Neural progenitor cell (in vitro differentiated cells): ENCODE results near the gene DDIT3. TPM values are rescaled to one million over a fixed set of nuclear protein-coding genes. Genes with fewer than 3 reads are reported as not detected.

ENCODE experiments used
- DNase-seq: peaks from one replicate; pipeline ENCODE4 v3.0.0-alpha.2; 2016; ENCODE audit warnings: low spot score
- H2AFZ ChIP-seq: fragments of 200-600 bp; sonication (generic); replicated peaks from 2 replicates; pipeline ENCODE4 v1.6.1; 2016; ENCODE audit warnings: antibody characterized with exemption
- H3F3A ChIP-seq: fragments of 200-600 bp; sonication (generic); 2 replicates; pipeline ENCODE4 v1.6.1; 2016; ENCODE audit warnings: antibody characterized with exemption, low read depth
- H3K27ac ChIP-seq: fragments of 200-600 bp; sonication (generic); 2 replicates; pipeline ENCODE4 v1.5.1; 2016; ENCODE audit warnings: mild to moderate bottlenecking
- H3K27me3 ChIP-seq: fragments of 200-600 bp; sonication (generic); 2 replicates; pipeline ENCODE4 v1.6.1; 2016; ENCODE audit warnings: mild to moderate bottlenecking, moderate library complexity
- H3K36me3 ChIP-seq: fragments of 200-600 bp; sonication (generic); 2 replicates; pipeline ENCODE4 v1.5.1; 2016
- H3K4me1 ChIP-seq: fragments of 200-600 bp; sonication (generic); 2 replicates; pipeline ENCODE4 v1.6.1; 2016; ENCODE audit warnings: mixed run types
- H3K4me2 ChIP-seq: fragments of 200-600 bp; sonication (generic); 2 replicates; pipeline ENCODE4 v1.6.1; 2016
- H3K4me3 ChIP-seq: fragments of 200-600 bp; sonication (generic); 2 replicates; pipeline ENCODE4 v1.5.1; 2016
- H3K79me2 ChIP-seq: fragments of 200-600 bp; sonication (generic); 2 replicates; pipeline ENCODE4 v1.6.1; 2016; ENCODE audit warnings: low read depth
- H3K9ac ChIP-seq: fragments of 200-600 bp; sonication (generic); 2 replicates; pipeline ENCODE4 v1.6.1; 2016
- H3K9me3 ChIP-seq: fragments of 200-600 bp; sonication (generic); 2 replicates; pipeline ENCODE4 v1.5.1; 2016; ENCODE audit warnings: low read depth
- H4K20me1 ChIP-seq: fragments of 200-600 bp; sonication (generic); 2 replicates; pipeline ENCODE4 v1.6.1; 2016; ENCODE audit warnings: low read depth
- H3K27ac Mint-ChIP-seq: 3 replicates; pipeline ENCODE4 v1.8.0; 2021; ENCODE audit warnings: mixed read lengths
- H3K27me3 Mint-ChIP-seq: 2 replicates; pipeline ENCODE4 v1.8.0; 2022; ENCODE audit warnings: low read depth, mild to moderate bottlenecking, inconsistent platforms, moderate library complexity, mixed read lengths; ENCODE audit not compliant: insufficient read depth
- H3K36me3 Mint-ChIP-seq: 3 replicates; pipeline ENCODE4 v1.8.0; 2021; ENCODE audit warnings: mixed read lengths
- H3K4me1 Mint-ChIP-seq: 3 replicates; pipeline ENCODE4 v1.8.0; 2021; ENCODE audit warnings: mixed read lengths
- H3K4me3 Mint-ChIP-seq: 3 replicates; pipeline ENCODE4 v1.8.0; 2021; ENCODE audit warnings: mild to moderate bottlenecking, moderate library complexity, mixed read lengths
- H3K9me3 Mint-ChIP-seq: 3 replicates; pipeline ENCODE4 v1.8.0; 2020; ENCODE audit warnings: mixed read lengths
- EZH2 ChIP-seq: fragments of 200-600 bp; sonication (generic); IDR thresholded peaks from 2 replicates; pipeline ENCODE4 v1.6.1; 2017; ENCODE audit warnings: antibody characterized with exemption, mild to moderate bottlenecking, moderate library complexity
- EZH2phosphoT487 ChIP-seq: fragments of 200-600 bp; sonication (generic); IDR thresholded peaks from 2 replicates; pipeline ENCODE4 v1.6.1; 2017; ENCODE audit warnings: antibody characterized with exemption
- total RNA-seq: library from RNA; depleted of rRNA; stranded (reverse); fragments of >200 nt; gene quantifications from 2 replicates; pipeline ENCODE4 v1.2.3, GENCODE V29; 2015; ENCODE audit warnings: low replicate concordance
- TF ChIP-seq, protein P1 (sequence below): fragments of 200-600 bp; sonication (generic); IDR thresholded peaks from 2 replicates; pipeline ENCODE4 v1.5.1; 2017; ENCODE audit warnings: antibody characterized with exemption, mild to moderate bottlenecking

The DDIT3 gene
- total RNA-seq, 1 donor from 2014 or later = 2.3 TPM

DNA sequence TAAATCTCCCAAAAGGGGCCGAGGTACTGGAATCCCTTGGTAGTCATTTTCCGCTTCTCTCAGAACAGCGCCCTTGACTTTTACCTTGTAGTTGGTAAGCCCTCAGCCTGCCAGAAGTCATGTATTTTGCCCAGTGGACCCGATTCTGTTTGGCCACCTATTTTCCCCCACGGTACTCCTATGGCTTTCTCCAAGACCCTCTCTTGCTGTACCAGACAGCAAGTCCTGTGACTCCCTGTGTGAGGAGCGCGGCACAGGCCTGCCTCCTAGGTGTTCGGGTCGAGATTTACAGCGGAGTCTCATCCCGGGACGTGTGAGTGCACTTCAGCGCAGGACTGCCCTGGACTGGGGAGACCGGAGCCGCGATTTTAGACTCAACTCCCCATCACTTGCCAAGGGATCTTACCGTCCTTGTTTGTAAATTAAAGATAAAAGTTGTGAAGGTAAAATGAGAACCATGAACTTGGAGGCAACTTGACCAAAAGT is 1.3 kb upstream of the DDIT3 start:
- no peaks in the 10 kb centered on the region for H3K9me3 ChIP-seq
- H3K4me3 ChIP-seq = peak overlapping the region; percentile 87
- peak; percentile 78 for DNase-seq
- Mint-ChIP-seq H3K4me1 (peaks cover 53% of the 10 kb centered on the region), H3K36me3 (peaks cover 18% of the 10 kb centered on the region), H3K4me3 (peak overlapping the region; percentile 98), H3K27ac (peak overlapping the region; percentile 87), H3K9me3 (no peaks in the 10 kb centered on the region), H3K27me3 (peaks cover 15% of the 10 kb centered on the region)
- H3K27me3 ChIP-seq = no peaks in the 10 kb centered on the region
- no peaks in the 10 kb centered on the region for H3K36me3 ChIP-seq
- H3K4me1 ChIP-seq = peaks cover 33% of the 10 kb centered on the region
- H3F3A ChIP-seq = peaks cover 64% of the 10 kb centered on the region
- peaks cover 24% of the 10 kb centered on the region for H3K79me2 ChIP-seq
- peak overlapping the region; percentile 73 for H3K27ac ChIP-seq
- no peak overlapping the region for H2AFZ ChIP-seq
- peaks cover 53% of the 10 kb centered on the region for H4K20me1 ChIP-seq
- TF ChIP-seq, protein P1, sequence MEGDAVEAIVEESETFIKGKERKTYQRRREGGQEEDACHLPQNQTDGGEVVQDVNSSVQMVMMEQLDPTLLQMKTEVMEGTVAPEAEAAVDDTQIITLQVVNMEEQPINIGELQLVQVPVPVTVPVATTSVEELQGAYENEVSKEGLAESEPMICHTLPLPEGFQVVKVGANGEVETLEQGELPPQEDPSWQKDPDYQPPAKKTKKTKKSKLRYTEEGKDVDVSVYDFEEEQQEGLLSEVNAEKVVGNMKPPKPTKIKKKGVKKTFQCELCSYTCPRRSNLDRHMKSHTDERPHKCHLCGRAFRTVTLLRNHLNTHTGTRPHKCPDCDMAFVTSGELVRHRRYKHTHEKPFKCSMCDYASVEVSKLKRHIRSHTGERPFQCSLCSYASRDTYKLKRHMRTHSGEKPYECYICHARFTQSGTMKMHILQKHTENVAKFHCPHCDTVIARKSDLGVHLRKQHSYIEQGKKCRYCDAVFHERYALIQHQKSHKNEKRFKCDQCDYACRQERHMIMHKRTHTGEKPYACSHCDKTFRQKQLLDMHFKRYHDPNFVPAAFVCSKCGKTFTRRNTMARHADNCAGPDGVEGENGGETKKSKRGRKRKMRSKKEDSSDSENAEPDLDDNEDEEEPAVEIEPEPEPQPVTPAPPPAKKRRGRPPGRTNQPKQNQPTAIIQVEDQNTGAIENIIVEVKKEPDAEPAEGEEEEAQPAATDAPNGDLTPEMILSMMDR = peak; percentile 4
- TF ChIP-seq EZH2phosphoT487 (no peak), EZH2 (peak; percentile 6)
- no peak overlapping the region for H3K9ac ChIP-seq
- peak overlapping the region; percentile 64 for H3K4me2 ChIP-seq

DNA sequence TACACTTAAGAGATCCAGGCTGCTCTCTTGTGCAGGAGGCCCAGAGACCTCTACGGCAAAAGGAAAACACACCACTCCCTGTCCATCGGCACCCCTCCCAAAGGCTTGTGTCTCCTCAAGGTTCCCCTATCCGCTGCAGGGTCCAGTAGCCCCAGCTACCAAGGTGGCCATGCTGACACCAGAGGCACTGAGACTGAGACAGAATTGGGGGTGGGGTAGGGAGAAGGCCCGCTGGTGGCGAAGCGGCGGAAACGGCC is 590 bp downstream of the DDIT3 start:
- H3K79me2 ChIP-seq = peaks cover 24% of the 10 kb centered on the region

DNA sequence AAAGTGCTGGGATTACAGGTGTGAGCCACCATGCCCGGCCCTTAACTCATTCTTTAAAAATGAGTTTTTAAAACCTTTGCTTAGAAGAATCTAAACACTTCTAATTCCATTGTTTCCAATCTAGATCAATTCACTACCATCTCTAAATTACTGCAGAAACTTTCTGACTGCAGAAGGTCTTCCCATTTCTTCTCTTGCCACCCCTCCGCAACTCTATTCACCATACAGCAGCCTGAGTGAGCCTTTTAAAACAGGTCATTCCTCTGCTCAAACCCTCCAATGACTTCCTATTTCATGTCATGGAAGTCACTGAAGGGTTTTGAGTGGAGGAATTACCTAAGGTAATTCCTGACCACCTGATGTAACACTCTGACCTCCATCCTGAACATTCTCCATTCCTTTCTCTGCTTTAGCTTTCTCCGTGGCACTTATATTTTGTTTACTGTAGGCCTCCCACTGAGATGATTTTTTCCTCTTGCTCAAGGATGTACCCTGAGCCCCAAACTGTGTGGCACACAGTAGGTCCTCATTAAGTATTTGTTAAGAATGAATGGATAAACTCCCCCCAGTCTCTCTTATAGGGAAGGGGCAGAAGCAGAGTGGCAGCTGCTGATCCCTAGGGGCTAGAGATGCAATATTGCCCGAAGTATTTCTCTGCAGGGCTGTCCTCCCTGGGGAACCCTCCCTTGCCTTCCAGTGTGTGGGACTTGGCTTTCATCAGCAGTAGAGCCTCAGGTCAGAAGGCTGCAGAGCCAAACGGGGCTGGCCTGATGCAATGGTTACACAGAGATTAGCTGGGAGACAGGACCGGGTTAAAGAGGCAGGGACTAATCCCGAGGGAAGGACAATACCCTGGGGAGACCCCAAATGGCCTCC is 1.2 kb downstream of the DDIT3 start:
- TF ChIP-seq, protein P1 = no peak
- TF ChIP-seq EZH2phosphoT487 (no peak), EZH2 (no peak)
- Histone ChIP-seq H3K4me1 (peaks cover 29% of the 10 kb centered on the region), H3K4me2 (peak overlapping the region; percentile 81), H3K36me3 (peaks cover 3% of the 10 kb centered on the region), H3K9me3 (no peaks in the 10 kb centered on the region), H3K27ac (peak overlapping the region; percentile 74), H3F3A (peaks cover 56% of the 10 kb centered on the region), H3K4me3 (peak overlapping the region; percentile 59), H3K9ac (peak overlapping the region; percentile 48), H3K27me3 (no peaks in the 10 kb centered on the region), H2AFZ (no peak overlapping the region), H3K79me2 (peaks cover 19% of the 10 kb centered on the region), H4K20me1 (peaks cover 40% of the 10 kb centered on the region)
- peak; percentile 76 for DNase-seq
- Mint-ChIP-seq H3K27ac (peak overlapping the region; percentile 28), H3K36me3 (peaks cover 31% of the 10 kb centered on the region), H3K9me3 (no peaks in the 10 kb centered on the region), H3K4me3 (peak overlapping the region; percentile 98), H3K4me1 (peaks cover 40% of the 10 kb centered on the region), H3K27me3 (peaks cover 13% of the 10 kb centered on the region)

More for the DNA sequence above, 590 bp downstream of the DDIT3 start:
- Mint-ChIP-seq H3K36me3 (peaks cover 28% of the 10 kb centered on the region), H3K27me3 (peaks cover 13% of the 10 kb centered on the region), H3K27ac (peak overlapping the region; percentile 28), H3K4me3 (peak overlapping the region; percentile 98), H3K4me1 (peaks cover 45% of the 10 kb centered on the region), H3K9me3 (no peaks in the 10 kb centered on the region)
- peaks cover 44% of the 10 kb centered on the region for H4K20me1 ChIP-seq
- H3K27me3 ChIP-seq = no peaks in the 10 kb centered on the region
- H3K4me3 ChIP-seq = peak overlapping the region; percentile 59
- peak overlapping the region; percentile 48 for H3K9ac ChIP-seq
- H3F3A ChIP-seq = peaks cover 62% of the 10 kb centered on the region
- DNase-seq = peak; percentile 59
- H3K4me1 ChIP-seq = peaks cover 33% of the 10 kb centered on the region
- H3K9me3 ChIP-seq = no peaks in the 10 kb centered on the region
- H3K36me3 ChIP-seq = no peaks in the 10 kb centered on the region
- no peak overlapping the region for H2AFZ ChIP-seq
- no peak for TF ChIP-seq EZH2phosphoT487
- no peak for TF ChIP-seq EZH2
- TF ChIP-seq, protein P1 = no peak
- peak overlapping the region; percentile 74 for H3K27ac ChIP-seq
- peak overlapping the region; percentile 81 for H3K4me2 ChIP-seq
